GM12872 (cell line): ENCODE results near the gene TCF23.

Experiments used
- CTCF ChIP-seq: IDR thresholded peaks from 3 replicates; pipeline ENCODE4 v1.5.1; 2011; ENCODE audit warnings: low read depth, mild to moderate bottlenecking, low read length, moderate library complexity; ENCODE audit not compliant: insufficient read depth

The TCF23 gene

GRCh38 chr2:27143285-27143684 is 5.5 kb upstream of the TCF23 start:
- no peak for TF ChIP-seq CTCF

GRCh38 chr2:27145682-27146081 is 3.1 kb upstream of the TCF23 start:
- no peak for TF ChIP-seq CTCF

- no peak for TF ChIP-seq CTCF
Observed at GRCh38 chr2:27147935-27148334, 869 bp upstream of the TCF23 start.

GRCh38 chr2:27149570-27150405 is 984 bp downstream of the TCF23 start:
- TF ChIP-seq CTCF = no peak

- no peak for TF ChIP-seq CTCF
Observed at GRCh38 chr2:27150639-27151230, 1.9 kb downstream of the TCF23 start.

- no peak for TF ChIP-seq CTCF
Observed at GRCh38 chr2:27152102-27152795, 3.4 kb downstream of the TCF23 start.

- no peak for TF ChIP-seq CTCF
Observed at GRCh38 chr2:27152796-27153464, 4.1 kb downstream of the TCF23 start.
